HG03159 (cell line): ENCODE results near the gene C19orf53.

Experiments used
- ATAC-seq: cut with Tn5 transposase; IDR thresholded peaks from one replicate; pipeline ENCODE4 v1.9.1; 2021; ENCODE audit warnings: mild to moderate bottlenecking, moderate library complexity; ENCODE audit not compliant: unreplicated experiment

The C19orf53 gene

GRCh38 chr19:13795595-13796300, 21.5 kb downstream of the C19orf53 start:
- peak; percentile 37 for ATAC-seq

DNA sequence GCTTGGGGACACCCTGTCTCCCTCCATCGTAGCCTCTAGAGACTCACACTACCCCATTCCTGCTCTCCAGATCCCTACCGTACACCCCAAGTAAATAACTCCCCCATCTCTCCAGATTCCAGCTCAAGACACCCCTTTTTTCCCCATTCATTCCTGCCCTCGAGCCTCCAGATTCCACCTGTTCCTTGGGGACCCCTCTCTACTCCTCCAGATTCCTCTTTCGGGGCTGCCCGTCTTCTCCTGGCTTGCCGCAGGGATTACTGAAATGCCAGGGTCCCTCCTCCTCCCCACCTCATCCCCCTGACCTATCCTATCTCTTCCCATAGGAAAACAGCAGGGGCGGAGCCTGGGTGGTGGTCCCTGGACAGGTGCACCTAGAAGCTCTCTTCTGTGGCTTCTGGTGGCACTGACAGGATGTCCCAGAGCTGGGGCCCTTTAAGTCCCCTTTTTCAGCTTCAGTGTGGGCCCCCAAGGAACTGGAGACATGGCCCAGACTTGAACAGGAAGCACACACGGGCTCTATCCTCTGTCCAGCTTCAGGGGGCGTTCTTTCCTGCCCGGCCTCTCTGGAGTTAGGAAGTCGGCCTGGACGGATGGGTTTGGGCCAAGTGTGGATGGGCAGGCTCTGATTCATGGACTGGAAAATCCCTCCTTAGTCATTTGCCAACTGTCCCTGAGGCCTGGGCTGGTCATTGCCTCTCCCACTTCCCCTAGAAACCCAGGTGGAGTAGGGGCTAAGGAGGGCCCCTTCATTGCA, 22.2 kb downstream of the C19orf53 start:
- ATAC-seq, result no peak

- no peak for ATAC-seq
These were observed 22.8 kb downstream of the C19orf53 start for GRCh38 chr19:13797058-13797440.

DNA sequence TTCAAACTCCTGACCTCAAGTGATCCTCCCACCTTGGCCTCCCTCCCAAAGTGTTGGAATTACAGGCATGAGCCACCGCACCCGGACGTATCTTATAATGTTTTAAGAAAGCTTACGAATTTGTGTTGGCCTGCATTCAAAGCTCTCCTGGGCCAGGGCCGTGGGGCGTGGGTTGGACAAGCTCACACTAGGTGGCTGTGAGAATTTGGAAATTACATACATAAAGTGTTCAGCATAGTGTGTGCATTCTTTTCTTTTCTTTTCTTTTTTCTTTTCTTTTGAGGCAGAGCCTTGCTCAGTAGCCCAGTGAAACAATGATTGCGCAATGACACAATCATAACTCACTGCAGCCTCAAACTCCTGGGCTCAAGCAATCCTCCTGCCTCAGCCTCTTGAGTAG, 23.6 kb downstream of the C19orf53 start:
- no peak for ATAC-seq

GRCh38 chr19:13799669-13800068, 25.4 kb downstream of the C19orf53 start:
- no peak for ATAC-seq

DNA sequence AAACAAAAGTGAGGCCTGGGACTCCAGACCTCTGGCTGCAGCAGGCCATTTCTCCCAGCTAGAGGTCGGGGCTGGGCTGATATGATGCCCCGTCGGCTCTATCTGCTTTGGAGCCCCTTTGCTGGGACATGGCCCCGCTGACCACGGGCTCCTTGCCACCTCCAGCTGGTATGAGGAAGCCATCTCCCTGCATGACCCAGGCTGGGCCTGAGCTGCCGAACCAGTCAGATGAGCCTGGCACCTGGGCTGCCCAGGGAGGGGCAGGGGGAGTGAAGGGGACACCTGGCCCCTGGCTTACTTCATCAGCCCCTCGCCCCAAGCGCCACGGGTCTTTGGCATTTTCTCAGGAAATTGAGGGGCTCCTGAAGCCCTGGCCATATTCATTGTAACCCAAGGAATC, 28.8 kb downstream of the C19orf53 start:
- ATAC-seq, result no peak

DNA sequence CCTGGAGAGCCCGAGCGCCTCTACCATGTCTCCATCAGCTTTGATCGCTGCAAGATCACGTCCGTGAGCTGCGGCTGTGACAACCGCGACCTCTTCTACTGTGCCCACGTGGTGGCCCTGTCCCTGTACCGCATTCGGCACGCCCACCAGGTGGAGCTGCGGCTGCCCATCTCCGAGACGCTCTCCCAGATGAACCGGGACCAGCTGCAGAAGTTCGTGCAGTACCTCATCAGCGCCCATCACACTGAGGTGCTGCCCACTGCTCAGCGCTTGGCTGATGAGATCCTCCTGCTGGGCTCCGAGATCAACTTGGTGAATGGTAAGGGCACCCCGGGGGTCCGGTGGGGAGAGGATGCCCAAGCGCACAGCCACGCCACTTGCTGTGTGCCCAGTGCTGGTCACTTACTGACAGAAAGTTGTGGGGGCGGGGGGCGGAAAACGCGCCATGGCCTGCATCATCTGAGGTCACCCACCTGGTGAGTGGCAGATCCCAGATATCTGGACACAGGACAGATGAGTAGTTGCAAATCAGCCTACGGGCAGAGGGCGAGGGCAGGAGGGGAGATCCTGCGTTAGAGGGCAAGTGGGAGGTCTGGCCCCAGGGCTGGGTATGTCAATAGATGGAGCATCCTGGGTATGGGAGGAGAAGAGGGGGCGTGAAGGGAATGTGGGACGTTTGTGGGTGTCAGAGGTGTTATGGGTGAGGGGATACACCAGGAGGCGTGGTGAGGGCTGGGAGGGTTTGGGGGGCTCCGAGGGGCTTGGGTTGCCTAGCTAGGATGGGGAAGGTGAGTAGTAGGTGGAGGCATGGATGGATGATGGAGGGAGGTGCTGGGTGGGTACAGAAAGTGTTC, 30.8 kb downstream of the C19orf53 start:
- no peak for ATAC-seq

GRCh38 chr19:13806728-13807127, 32.5 kb downstream of the C19orf53 start:
- no peak for ATAC-seq

GRCh38 chr19:13807421-13808021, 33.3 kb downstream of the C19orf53 start:
- ATAC-seq, result no peak

DNA sequence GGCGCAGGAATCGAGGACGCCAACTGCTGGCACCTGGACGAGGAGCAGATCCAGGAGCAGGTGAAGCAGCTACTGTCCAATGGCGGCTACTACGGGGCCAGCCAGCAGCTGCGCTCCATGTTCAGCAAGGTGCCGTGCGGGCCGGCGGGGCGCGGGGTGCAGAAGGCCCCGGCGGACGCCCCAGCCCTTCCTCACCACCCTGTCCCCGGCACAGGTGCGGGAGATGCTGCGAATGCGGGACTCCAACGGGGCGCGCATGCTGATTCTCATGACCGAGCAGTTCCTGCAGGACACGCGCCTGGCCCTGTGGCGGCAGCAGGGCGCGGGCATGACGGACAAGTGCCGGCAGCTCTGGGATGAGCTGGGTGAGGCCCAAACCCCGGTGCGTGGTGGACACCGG, 34.6 kb downstream of the C19orf53 start:
- ATAC-seq, result no peak

- no peak for ATAC-seq
These were observed 38.3 kb downstream of the C19orf53 start for GRCh38 chr19:13812544-13812943.

DNA sequence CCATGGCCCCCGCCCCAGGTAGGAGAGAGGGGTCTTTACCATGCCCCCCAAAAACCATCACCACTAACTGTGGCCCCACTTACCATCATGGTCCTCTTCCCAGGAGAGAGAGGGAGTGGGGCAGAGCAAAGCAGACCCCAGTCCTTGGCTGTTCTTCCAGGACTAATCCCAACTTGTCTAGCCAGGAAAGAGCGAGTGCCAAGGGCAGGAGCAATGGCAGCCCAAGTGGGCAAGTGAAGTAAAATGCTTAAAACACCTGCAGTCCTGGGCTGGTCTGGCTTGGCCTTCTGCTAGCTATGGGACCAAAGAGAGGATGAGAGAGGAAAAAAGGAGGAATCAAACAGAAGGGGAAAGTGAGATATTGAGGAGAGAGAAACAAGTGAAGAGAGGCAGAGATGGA, 38.9 kb downstream of the C19orf53 start:
- ATAC-seq, result no peak

DNA sequence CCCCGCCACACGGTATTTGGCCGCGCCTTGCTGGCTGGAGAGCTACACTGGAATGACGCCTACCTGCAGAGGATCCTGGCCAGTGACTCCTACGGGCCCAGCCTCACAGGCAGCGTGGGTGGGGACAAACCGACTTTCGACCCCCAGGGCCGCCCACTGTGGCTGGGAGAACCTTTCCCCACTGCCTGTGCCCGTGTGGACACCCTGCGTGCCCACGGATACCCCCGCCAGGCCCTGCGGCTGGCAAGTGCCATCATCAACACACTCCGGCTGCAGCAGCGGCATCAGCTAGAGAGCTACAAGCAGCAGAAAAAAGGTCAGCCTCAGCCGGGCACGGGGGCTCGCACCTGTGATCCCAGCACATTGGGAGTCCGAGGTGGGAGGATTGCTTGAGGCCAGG, 40.3 kb downstream of the C19orf53 start:
- ATAC-seq, result no peak

DNA sequence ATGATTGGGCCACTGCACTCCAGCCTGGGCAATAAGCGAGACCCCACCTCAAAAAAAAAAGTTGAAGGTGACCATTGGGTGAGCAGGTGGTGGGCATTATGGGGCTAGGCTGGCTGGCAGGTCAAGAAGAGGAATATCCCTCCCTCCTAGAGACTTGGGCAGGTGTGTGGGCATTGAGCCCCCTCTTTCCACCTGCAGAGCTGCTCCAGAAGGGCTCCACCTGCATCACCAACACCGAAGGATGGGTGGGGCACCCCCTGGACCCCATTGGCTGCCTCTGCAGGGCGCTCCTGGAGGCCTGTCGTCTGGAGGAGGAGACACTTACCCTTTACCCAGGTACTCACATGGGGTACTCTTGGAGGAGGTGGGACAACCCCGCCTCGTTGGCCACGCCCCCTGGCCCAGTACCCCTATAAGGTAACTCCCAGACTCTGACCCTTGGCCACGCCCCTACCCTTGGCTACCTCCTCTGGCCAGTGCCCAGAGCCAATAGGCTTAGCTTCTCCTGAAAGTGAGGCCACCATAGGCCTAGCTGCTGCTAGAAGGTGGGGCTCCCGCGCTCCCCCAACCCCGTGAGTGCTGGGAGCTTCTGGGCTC, 42.9 kb downstream of the C19orf53 start:
- ATAC-seq, result no peak

- no peak for ATAC-seq
These were observed 43.5 kb downstream of the C19orf53 start for GRCh38 chr19:13817615-13818371.

DNA sequence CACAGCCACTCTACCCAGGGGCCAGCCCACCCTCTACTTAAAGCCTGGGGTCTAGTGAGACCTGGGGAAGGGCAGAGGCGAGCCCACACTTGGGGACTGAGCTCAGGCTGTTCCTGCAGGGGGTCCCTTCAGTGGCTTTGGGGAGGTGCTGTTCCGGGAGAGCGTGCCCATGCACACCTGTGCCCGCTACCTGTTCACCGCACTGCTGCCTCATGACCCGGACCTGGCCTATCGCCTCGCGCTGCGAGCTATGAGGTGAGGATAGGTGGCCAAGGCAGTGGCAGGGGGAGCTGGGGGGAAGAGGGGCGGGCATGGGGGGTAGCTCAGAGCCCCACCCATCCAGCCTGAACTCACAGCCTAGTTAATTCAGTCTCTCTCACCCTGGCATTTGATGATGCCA, 45.0 kb downstream of the C19orf53 start:
- ATAC-seq, result no peak

DNA sequence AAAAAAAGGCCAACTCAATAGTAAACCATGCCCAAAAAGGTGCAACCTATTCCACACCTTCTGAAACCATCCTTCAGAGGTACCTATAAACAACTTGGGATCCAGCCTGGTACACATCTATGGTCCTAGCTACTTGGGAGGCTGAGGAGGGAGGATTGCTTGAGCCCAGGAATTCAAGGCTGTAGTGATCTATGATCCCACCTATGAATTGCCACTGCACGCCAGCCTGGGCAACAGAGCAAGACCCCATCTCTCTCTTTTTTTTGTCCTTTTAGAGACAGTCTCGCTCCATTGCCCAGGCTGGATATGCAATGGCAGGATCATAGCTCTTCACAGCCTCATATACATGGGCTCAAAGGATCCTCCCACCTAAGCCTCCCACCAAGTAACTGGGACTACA, 47.0 kb downstream of the C19orf53 start:
- no peak for ATAC-seq

DNA sequence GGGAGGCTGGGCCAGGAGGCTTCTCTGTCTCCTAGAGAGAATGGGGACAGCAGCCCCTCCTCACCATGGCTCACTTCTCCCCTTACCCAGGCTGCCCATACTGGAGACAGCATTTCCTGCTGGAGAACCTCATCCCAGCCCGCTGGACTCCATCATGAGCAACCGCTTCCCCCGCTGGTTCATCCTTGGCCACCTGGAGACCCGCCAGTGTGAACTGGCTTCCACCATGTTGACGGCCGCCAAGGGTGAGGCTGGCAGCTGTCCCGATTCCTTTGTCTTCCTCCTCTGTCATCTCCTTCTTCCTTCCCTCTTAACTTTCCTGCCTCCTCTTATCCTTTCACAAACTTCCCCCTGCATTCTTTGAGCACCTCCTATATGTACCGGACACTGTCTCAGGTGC, 49.0 kb downstream of the C19orf53 start:
- no peak for ATAC-seq

DNA sequence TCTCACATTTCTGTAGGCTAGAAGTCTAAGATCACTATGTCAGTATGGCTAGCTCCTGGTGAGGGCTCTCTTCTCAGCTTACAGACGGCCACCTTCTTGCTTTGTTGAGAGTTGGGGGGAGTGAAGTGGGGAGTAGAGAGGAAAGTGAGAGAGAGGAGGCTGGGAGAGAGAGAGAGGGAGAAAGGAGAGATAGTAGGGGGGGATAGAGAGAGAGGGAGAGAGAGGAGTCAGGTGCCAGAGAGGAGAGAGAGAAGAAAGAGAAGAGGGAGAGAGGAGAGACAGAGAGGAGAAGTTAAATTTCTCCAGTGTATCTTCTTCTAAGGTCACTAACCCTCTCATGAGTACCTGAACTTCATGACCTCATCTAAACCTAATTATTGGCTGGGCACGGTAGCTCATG, 49.6 kb downstream of the C19orf53 start:
- no peak for ATAC-seq

- no peak for ATAC-seq
These were observed 50.4 kb downstream of the C19orf53 start for GRCh38 chr19:13824703-13825102.
